ENCODE measurements around the gene KIAA1614. TPM values are rescaled to one million over a fixed set of nuclear protein-coding genes. Genes with fewer than 3 reads are reported as not detected.

The KIAA1614 gene
- polyA plus RNA-seq, 1 donor (not counting 4 experiments of a cell fraction or from before 2014, with no cell fraction given), result 0.03 TPM

- Histone ChIP-seq H3K4me1 (ENCODE audit: control insufficient read depth, extremely low read depth, insufficient read depth, low read length) (no peaks in the 10 kb centered on the region), H3K27me3 (ENCODE audit: control insufficient read depth, extremely low read depth, insufficient read depth, low read length) (no peaks in the 10 kb centered on the region), H3K4me2 (ENCODE audit: control insufficient read depth, extremely low read depth, insufficient read depth, low read depth, low read length) (no peak overlapping the region), H2AFZ (ENCODE audit: control insufficient read depth, low read length) (no peak overlapping the region), H3K36me3 (ENCODE audit: control insufficient read depth in 2 of 2, extremely low read depth in 1 of 2, insufficient read depth in 2 of 2, low read length in 2 of 2) (no peaks in the 10 kb centered on the region), H3K9me1 (ENCODE audit: control insufficient read depth, extremely low read depth, insufficient read depth, low read length) (no peaks in the 10 kb centered on the region), H4K20me1 (ENCODE audit: control insufficient read depth, extremely low read depth, insufficient read depth, low read length) (no peaks in the 10 kb centered on the region), H3K27ac (ENCODE audit: control insufficient read depth, insufficient read depth, low read length) (no peak overlapping the region), H3K9ac (ENCODE audit: control insufficient read depth, extremely low read depth, insufficient read depth, low read length) (no peak overlapping the region), H3K79me2 (ENCODE audit: control insufficient read depth, insufficient read depth, low read length) (no peaks in the 10 kb centered on the region), H3K4me3 (ENCODE audit: control insufficient read depth in 2 of 3, extremely low read depth in 1 of 3, insufficient read depth in 2 of 3, low read depth in 1 of 3, low read length in 3 of 3) (no peak overlapping the region), H3K9me3 (ENCODE audit: control insufficient read depth, low read depth, low read length) (no peaks in the 10 kb centered on the region)
- FAIRE-seq (no peak), DNase-seq (ENCODE audit: low read depth, low spot score) (no peak)
- dilution Hi-C loops (cut with MboI; ENCODE audit: extremely low pct_ligation_motif_present, low sequenced_read_pairs), result no loop called here
- TF ChIP-seq EZH2 (IDR thresholded peaks at IDR 0.05; ENCODE audit: low read length) (no peak), CTCF (optimal IDR thresholded peaks at IDR 0.05 in 1 of 3, IDR thresholded peaks at IDR 0.05 in 1 of 3, conservative IDR thresholded peaks at IDR 0.05 in 1 of 3; ENCODE audit: extremely low read depth in 1 of 3, insufficient read depth in 2 of 3, low read length in 3 of 3) (no peak)
Measured at GRCh38 chr1:180887841-180888240, 24.9 kb upstream of the KIAA1614 start.

GRCh38 chr1:180888870-180889269, 23.8 kb upstream of the KIAA1614 start:
- no peak for DNase-seq (ENCODE audit: low read depth, low spot score)
- Histone ChIP-seq H3K79me2 (ENCODE audit: control insufficient read depth, insufficient read depth, low read length) (no peaks in the 10 kb centered on the region), H3K4me3 (ENCODE audit: control insufficient read depth in 2 of 3, extremely low read depth in 1 of 3, insufficient read depth in 2 of 3, low read depth in 1 of 3, low read length in 3 of 3) (no peak overlapping the region), H3K9ac (ENCODE audit: control insufficient read depth, extremely low read depth, insufficient read depth, low read length) (no peak overlapping the region), H2AFZ (ENCODE audit: control insufficient read depth, low read length) (no peak overlapping the region), H3K27ac (ENCODE audit: control insufficient read depth, insufficient read depth, low read length) (no peak overlapping the region), H3K9me3 (ENCODE audit: control insufficient read depth, low read depth, low read length) (no peaks in the 10 kb centered on the region), H3K4me1 (ENCODE audit: control insufficient read depth, extremely low read depth, insufficient read depth, low read length) (no peaks in the 10 kb centered on the region), H3K36me3 (ENCODE audit: control insufficient read depth in 2 of 2, extremely low read depth in 1 of 2, insufficient read depth in 2 of 2, low read length in 2 of 2) (no peaks in the 10 kb centered on the region), H4K20me1 (ENCODE audit: control insufficient read depth, extremely low read depth, insufficient read depth, low read length) (no peaks in the 10 kb centered on the region), H3K4me2 (ENCODE audit: control insufficient read depth, extremely low read depth, insufficient read depth, low read depth, low read length) (no peak overlapping the region), H3K9me1 (ENCODE audit: control insufficient read depth, extremely low read depth, insufficient read depth, low read length) (no peaks in the 10 kb centered on the region), H3K27me3 (ENCODE audit: control insufficient read depth, extremely low read depth, insufficient read depth, low read length) (no peaks in the 10 kb centered on the region)
- no peak for FAIRE-seq
- dilution Hi-C loops (cut with MboI; ENCODE audit: extremely low pct_ligation_motif_present, low sequenced_read_pairs), result no loop called here
- TF ChIP-seq CTCF (optimal IDR thresholded peaks at IDR 0.05 in 1 of 3, IDR thresholded peaks at IDR 0.05 in 1 of 3, conservative IDR thresholded peaks at IDR 0.05 in 1 of 3; ENCODE audit: extremely low read depth in 1 of 3, insufficient read depth in 2 of 3, low read length in 3 of 3), result no peak
